Hair follicular keratinocyte (primary cell): ENCODE measurements around the gene FAM83G. TPM values are rescaled to one million over a fixed set of nuclear protein-coding genes. Genes with fewer than 3 reads are reported as not detected.

Source experiments
- total RNA-seq: library from RNA; depleted of rRNA; stranded (reverse); fragments of >200 nt; gene quantifications from 2 replicates; pipeline ENCODE4 v1.2.3, GENCODE V29; 2015

FAM83G gene
- total RNA-seq, result 50.9 and 75.6 TPM in 2 replicates

GRCh38 chr17:19004421-19005136 is at the start of gene FAM83G:
FAM83G (minus strand) TSS chr17:19004764; CDS start chr17:19004041, 723 bp downstream.

GRCh38 chr17:19046782-19047375 is 42.3 kb upstream of the FAM83G start, which contains the start of gene GRAP:
GRAP (minus strand) TSS chr17:19046957; CDS start chr17:19046926, 31 bp downstream.

GRCh38 chr17:18951941-18952842 is 52.4 kb downstream of the FAM83G start, which contains the start of gene SLC5A10:
SLC5A10 (plus strand) TSS chr17:18952165; CDS start chr17:18952206, 41 bp downstream.

Other genes with a start within 250 kb of the FAM83G start
- 38.9 and 42.7 TPM in 2 replicates for gene TVP23B, start 223.6 kb downstream of the FAM83G start, total RNA-seq
- gene PRPSAP2, start 146.6 kb downstream of the FAM83G start, total RNA-seq, result 21.6 and 28.6 TPM in 2 replicates
- not detected in 2 replicates for gene SLC5A10, start 52.6 kb downstream of the FAM83G start, total RNA-seq
- gene GRAP, start 42.2 kb upstream of the FAM83G start, total RNA-seq, result 1.3 TPM in 1 of 2 replicates, not detected in the other
- gene GRAPL, start 122.8 kb upstream of the FAM83G start, total RNA-seq, result not detected in 2 replicates
- gene EPN2, start 232.6 kb upstream of the FAM83G start, total RNA-seq, result 15.1 and 19.1 TPM in 2 replicates